NOMO-1 treated with DMSO at 0.1 percent for 48 hours (cell line): ENCODE measurements around the gene AGTR1.

ENCODE experiments used
- DNase-seq: peaks from one replicate; lab custom pipeline; 2025; ENCODE audit not compliant: unreplicated experiment; lab: John Stamatoyannopoulos, UW

The AGTR1 gene

GRCh38 chr3:148697306-148698189, at the start of gene AGTR1:
Gene AGTR1, plus strand, starts transcription at chr3:148697903. Its CDS starts 43,133 bp downstream, at chr3:148741036.
- no peak for DNase-seq

- no peak for DNase-seq
Measured at GRCh38 chr3:148648685-148649352, 48.9 kb upstream of the AGTR1 start.

DNA sequence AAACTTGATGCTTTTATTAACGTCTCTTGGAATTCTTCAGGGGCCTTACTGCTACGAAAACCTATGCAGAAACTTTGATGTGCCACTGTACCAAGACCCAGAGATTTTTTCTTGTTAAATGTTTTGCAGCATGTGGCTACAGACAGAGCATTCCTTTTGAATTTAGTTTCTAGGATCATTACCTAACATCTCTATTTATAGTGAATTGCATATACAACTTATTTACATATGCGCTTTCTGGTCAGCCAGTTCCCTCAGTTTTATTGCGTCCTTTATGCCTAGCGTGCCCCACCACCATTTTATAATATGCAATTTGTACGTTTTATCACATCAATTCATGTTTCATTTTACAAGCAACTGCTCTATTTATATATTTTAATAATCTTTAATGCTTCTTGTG, 46.2 kb upstream of the AGTR1 start:
- DNase-seq: no peak

DNA sequence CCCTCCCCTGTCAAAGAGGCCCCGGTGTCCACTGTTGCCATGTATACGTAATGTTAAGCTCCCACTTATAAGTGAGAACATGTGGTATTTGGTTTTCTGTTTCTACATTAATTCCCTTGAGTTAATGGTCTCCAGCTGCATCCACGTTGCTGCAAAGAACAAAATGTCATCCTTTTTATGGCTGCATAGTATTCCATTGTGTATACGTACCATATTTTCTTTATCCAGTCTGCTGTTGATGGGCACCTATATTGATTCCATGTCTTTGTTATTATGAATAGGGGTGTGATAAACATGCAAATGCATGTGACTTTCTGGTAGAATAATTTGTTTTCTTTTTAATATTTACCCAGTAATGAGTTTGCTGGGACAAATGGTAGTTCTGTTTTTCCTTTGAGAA, 43.3 kb upstream of the AGTR1 start:
- DNase-seq: no peak

- no peak for DNase-seq
Measured at GRCh38 chr3:148657470-148657869, 40.2 kb upstream of the AGTR1 start.

- no peak for DNase-seq
Measured at GRCh38 chr3:148659512-148659911, 38.2 kb upstream of the AGTR1 start.

- no peak for DNase-seq
Measured at GRCh38 chr3:148680289-148680688, 17.4 kb upstream of the AGTR1 start.

DNA sequence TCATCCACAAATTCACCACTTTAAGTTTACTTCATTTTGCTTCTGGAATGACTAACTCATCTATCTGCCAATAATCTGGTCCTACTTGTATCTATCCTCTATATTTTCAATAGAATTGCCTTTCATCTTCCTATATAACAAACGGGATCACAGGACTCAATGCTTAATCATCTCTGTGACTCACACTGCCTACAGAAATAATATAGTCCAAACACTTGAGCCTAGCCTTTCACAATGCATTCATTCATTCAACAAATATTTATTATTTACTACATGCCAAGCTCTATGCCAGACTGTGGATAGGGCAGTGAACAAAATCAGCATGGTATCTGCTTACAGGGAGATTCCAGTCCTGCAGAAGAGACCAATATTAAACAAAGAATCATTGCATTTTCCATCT, 16.6 kb upstream of the AGTR1 start:
- no peak for DNase-seq

GRCh38 chr3:148682997-148683396, 14.7 kb upstream of the AGTR1 start:
- DNase-seq: no peak

DNA sequence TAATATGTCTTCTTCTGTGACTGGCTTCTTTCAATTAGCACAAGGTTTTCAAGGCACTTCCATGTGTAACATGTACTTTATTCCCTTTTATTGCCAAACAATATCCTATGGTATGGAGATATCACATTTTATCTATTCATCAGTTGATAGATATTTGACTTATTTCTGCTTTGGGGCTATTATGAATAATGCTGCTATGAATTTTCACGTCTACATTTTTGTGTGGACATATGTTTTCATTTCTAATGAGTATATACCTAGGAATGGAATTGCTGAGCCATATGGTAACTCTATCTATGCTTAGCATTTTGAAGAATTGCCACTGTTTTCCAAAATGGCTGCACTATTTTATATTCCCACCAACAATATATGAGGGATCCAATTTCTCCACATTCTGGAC, 3.6 kb upstream of the AGTR1 start:
- DNase-seq: no peak

GRCh38 chr3:148698190-148698810, 597 bp downstream of the AGTR1 start:
- DNase-seq: no peak

DNA sequence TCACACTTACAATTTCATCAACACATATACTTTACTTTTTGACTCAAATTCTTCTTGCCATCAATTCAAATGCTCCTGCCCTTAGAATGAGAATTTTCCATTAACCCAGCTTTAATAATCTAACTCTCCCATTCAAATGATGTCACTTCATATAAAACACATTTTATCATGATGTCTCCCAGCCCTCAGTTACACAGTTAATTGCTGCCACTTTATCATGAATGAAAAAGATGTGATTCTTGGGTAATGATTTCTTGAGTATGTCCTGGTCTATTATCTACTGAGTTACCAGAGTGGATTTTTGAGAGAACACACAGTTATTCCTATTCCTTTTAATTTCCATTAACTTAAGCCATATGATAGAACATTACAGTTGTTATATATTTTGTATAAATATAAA, 7.6 kb downstream of the AGTR1 start:
- no peak for DNase-seq

- DNase-seq: no peak
Measured at GRCh38 chr3:148707601-148708380, 10.1 kb downstream of the AGTR1 start.

- DNase-seq: no peak
Measured at GRCh38 chr3:148708409-148708808, 10.7 kb downstream of the AGTR1 start.

- no peak for DNase-seq
Measured at GRCh38 chr3:148709560-148710253, 12.0 kb downstream of the AGTR1 start.

- DNase-seq: no peak
Measured at GRCh38 chr3:148710665-148711064, 13.0 kb downstream of the AGTR1 start.

DNA sequence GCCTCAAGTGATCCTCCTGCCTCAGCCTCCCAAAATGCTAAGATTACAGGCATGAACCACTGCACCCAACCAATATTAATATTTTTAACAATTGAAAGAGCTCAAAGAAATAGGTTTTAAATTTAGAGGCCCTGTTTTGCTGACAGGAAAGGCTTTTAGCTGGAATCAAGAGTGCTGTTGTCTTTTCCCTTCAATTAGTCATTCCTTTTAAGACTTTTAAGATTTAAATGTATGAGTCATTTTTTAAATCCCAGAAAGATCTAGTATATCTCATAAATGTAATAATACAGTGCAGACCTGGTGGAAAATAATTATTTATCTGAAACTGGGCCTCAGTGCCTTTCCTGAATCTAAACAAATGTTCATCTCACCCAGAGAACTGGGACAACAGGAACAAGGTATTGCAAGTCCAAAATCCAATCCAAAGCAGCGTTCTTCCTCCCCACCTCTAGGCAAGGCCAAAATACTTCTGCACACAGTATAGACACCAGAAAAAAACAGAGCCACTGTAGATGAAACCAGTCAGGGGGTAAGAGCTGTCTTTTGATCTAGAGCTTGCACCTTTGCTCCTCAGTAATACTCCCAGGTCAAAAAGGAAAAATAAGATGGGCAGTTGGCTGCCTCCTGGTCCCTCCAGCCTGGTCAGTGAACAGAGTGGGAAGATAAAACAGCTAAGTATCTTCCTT, 14.4 kb downstream of the AGTR1 start:
- DNase-seq: no peak

DNA sequence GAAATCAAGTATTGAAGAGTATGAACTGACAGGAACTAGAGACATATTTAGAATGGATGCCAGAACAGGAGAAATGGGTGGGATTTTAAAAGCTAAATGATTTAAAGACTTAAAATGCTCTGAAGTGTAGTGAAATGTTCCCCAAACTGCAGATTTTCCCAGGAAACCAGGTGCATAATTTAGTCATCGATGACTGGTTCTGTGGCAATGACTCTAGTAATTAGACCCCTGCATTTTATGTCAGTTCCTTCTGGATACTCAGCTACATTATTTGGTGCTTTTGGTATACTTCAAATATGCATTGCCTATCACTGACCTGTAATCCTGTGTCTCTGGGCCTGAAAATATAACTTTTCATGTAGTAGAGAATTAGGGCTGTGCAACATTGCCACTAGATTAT, 16.8 kb downstream of the AGTR1 start:
- DNase-seq: no peak

- no peak for DNase-seq
Measured at GRCh38 chr3:148716657-148717056, 19.0 kb downstream of the AGTR1 start.
